Measurements from ENCODE around the gene ATP1A2. TPM values are rescaled to one million over a fixed set of nuclear protein-coding genes. Genes with fewer than 3 reads are reported as not detected.

ATP1A2 gene
- total RNA-seq, 1 donor from 2014 or later, result 401 TPM

DNA sequence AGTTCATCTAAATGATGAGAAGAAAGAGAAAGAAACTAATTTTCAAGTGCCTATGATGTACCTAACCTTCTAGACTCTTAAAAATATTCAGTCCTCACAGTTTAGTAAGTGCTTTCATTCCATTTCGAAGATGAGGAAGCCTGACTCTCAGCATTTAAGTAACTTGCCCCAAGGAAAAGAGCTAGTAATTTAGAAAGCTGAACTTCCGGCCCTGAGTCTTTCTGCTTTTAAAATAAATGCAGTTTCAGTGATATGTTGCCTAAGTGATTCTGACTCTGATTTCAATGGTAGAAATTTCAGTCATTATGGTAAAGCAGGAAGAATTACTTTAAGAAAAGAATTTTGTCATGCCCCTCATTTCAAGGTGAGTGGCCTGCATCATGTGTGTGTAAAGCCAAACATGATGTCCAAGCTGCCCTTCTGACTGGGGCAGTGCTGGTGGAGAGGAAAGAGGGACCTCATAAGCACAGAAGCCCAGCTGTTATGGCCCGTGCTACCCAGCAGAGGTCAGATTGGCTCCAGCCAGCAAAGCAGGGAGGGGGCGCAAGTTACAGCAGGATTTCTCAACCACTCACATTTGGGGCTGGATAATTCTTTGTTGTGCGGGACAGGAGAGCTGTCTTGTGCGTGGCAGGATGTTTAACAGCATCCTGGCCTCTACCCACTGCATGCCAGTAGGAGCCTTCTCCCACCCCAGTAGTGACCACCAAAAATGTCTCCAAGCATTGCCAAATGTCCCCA is 46.6 kb downstream of the ATP1A2 start:
- intact Hi-C loops (cut with micrococcal nuclease), result no loop called here
- Histone ChIP-seq H3K4me3 (no peak overlapping the region), H3K9me3 (replicated peaks) (no peaks in the 10 kb centered on the region), H3K4me1 (peaks cover 12% of the 10 kb centered on the region), H3K36me3 (no peaks in the 10 kb centered on the region), H3K27ac (replicated peaks) (no peak overlapping the region), H3K27me3 (ENCODE audit: low read depth) (no peaks in the 10 kb centered on the region)
- TF ChIP-seq, protein P1, sequence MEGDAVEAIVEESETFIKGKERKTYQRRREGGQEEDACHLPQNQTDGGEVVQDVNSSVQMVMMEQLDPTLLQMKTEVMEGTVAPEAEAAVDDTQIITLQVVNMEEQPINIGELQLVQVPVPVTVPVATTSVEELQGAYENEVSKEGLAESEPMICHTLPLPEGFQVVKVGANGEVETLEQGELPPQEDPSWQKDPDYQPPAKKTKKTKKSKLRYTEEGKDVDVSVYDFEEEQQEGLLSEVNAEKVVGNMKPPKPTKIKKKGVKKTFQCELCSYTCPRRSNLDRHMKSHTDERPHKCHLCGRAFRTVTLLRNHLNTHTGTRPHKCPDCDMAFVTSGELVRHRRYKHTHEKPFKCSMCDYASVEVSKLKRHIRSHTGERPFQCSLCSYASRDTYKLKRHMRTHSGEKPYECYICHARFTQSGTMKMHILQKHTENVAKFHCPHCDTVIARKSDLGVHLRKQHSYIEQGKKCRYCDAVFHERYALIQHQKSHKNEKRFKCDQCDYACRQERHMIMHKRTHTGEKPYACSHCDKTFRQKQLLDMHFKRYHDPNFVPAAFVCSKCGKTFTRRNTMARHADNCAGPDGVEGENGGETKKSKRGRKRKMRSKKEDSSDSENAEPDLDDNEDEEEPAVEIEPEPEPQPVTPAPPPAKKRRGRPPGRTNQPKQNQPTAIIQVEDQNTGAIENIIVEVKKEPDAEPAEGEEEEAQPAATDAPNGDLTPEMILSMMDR (IDR thresholded peaks at IDR 0.05; ENCODE audit: borderline replicate concordance), result peak; percentile 59
- DNase-seq, result no peak

DNA sequence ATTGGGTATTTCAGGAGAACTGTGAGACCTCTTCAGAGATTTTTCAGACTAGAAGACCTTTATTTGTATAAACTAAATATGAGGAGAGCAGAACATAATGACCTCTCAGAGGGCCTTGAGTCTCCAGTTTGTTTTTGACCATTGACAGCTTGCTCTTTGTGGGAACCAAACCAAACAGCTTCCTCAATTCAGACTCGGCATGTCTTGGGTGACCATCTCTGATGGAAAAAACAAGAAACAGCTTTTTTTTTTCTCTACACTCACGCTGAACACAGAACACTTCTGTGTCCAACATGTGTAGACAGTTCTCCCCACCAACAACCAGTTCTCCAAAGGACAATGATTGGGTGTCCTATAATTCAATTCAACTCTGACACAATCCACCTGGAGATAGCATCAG is 47.4 kb downstream of the ATP1A2 start:
- no peaks in the 10 kb centered on the region for H3K27me3 ChIP-seq (ENCODE audit: low read depth)
- H3K4me3 ChIP-seq, result no peak overlapping the region
- intact Hi-C loops (cut with micrococcal nuclease), result no loop called here
- H3K9me3 ChIP-seq (replicated peaks), result no peaks in the 10 kb centered on the region
- H3K4me1 ChIP-seq, result peaks cover 14% of the 10 kb centered on the region
- no peak overlapping the region for H3K27ac ChIP-seq (replicated peaks)
- TF ChIP-seq, protein P1 (IDR thresholded peaks at IDR 0.05; ENCODE audit: borderline replicate concordance), result no peak
- no peaks in the 10 kb centered on the region for H3K36me3 ChIP-seq
- DNase-seq, result no peak

DNA sequence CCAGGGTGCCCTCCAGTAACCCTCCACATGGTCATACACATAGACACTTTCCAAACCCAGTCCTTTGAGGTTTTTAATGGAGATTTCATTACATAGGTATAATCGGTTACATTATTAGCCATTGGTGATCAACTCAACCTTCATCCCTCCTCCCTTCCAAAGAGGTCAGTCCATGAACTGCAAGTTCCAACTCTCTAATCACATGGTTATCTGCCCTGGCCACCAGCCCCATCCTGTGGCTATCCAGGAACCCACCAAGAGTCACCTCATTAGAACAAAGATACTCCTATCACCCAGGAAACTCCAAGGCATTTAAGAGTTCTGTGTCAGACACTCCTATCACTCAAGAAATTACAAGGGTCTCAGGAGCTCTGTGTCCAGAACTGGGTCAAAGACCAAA is 48.1 kb downstream of the ATP1A2 start:
- H3K9me3 ChIP-seq (replicated peaks), result no peaks in the 10 kb centered on the region
- peaks cover 16% of the 10 kb centered on the region for H3K4me1 ChIP-seq
- no peaks in the 10 kb centered on the region for H3K27me3 ChIP-seq (ENCODE audit: low read depth)
- DNase-seq, result no peak
- no peak overlapping the region for H3K4me3 ChIP-seq
- TF ChIP-seq, protein P1 (IDR thresholded peaks at IDR 0.05; ENCODE audit: borderline replicate concordance), result peak; percentile 18
- intact Hi-C loops (cut with micrococcal nuclease), result no loop called here
- H3K27ac ChIP-seq (replicated peaks), result no peak overlapping the region
- no peaks in the 10 kb centered on the region for H3K36me3 ChIP-seq

DNA sequence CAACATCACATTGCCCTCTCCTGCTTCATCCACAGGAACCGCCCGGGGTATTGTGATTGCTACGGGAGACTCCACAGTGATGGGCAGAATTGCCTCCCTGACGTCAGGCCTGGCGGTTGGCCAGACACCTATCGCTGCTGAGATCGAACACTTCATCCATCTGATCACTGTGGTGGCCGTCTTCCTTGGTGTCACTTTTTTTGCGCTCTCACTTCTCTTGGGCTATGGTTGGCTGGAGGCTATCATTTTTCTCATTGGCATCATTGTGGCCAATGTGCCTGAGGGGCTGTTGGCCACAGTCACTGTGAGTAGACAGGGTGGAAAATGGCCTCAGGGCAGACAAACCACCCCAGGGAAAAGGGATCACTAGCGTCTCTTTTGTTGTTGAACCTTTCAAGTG is 48.6 kb downstream of the ATP1A2 start:
- intact Hi-C loops (cut with micrococcal nuclease), result no loop called here
- no peak overlapping the region for H3K4me3 ChIP-seq
- DNase-seq, result no peak
- no peaks in the 10 kb centered on the region for H3K36me3 ChIP-seq
- H3K27ac ChIP-seq (replicated peaks), result no peak overlapping the region
- H3K9me3 ChIP-seq (replicated peaks), result no peaks in the 10 kb centered on the region
- peaks cover 16% of the 10 kb centered on the region for H3K4me1 ChIP-seq
- H3K27me3 ChIP-seq (ENCODE audit: low read depth), result no peaks in the 10 kb centered on the region
- TF ChIP-seq, protein P1 (IDR thresholded peaks at IDR 0.05; ENCODE audit: borderline replicate concordance), result no peak

DNA sequence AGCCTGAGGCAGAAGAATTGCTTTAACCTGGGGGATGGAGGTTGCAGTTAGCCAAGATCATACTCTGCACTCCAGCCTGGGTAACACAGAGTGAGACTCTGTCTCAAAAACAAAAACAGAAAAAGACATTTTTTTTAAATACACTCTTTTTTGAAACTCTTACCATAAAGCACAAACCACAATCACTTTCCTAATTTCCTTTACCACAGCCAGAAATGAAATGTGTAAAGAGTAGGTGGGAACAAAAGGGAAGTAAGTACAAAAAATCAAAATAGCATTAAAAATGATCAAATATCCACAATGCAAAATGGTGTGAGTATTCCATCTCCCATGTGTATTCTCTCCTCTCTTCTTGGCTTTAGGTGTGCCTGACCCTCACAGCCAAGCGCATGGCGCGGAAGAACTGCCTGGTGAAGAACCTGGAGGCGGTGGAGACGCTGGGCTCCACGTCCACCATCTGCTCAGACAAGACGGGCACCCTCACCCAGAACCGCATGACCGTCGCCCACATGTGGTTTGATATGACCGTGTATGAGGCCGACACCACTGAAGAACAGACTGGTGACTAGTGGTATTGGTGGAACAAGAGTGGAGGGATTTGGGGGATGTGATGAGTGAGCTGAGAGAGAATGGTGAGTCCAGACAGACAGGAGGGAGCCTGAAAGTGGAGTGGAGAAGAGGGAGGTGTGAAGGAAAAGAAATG is 50.8 kb downstream of the ATP1A2 start:
- no peak for DNase-seq
- intact Hi-C loops (cut with micrococcal nuclease), result no loop called here

More for the DNA sequence above, 50.8 kb downstream of the ATP1A2 start:
- H3K36me3 ChIP-seq, result no peaks in the 10 kb centered on the region
- H3K27ac ChIP-seq (replicated peaks), result no peak overlapping the region
- TF ChIP-seq, protein P1 (IDR thresholded peaks at IDR 0.05; ENCODE audit: borderline replicate concordance), result no peak
- H3K4me1 ChIP-seq, result peaks cover 11% of the 10 kb centered on the region
- no peaks in the 10 kb centered on the region for H3K9me3 ChIP-seq (replicated peaks)
- peaks cover under 1% of the 10 kb centered on the region for H3K27me3 ChIP-seq (ENCODE audit: low read depth)
- H3K4me3 ChIP-seq, result no peak overlapping the region

Data from left ventricle myocardium inferior (tissue), 1 donor.